Spleen (tissue), 11 donors: Measurements from ENCODE around the gene PTPRN2. TPM values are rescaled to one million over a fixed set of nuclear protein-coding genes. Genes with fewer than 3 reads are reported as not detected.

Experiments
- DNase-seq: peaks from one replicate; pipeline ENCODE4 v3.0.0-alpha.2; 2020
- H3K27ac ChIP-seq, 8 donors: fragments of 200-600 bp; sonication (generic) in 7 of 8; 1 replicate in 4 of 8; 2 replicates in 4 of 8; pipeline versions ENCODE4 v1.5.0 to v1.8.0; 2016 to 2021; ENCODE audit warnings: inconsistent platforms in 4 of 8, mild to moderate bottlenecking in 4 of 8, moderate library complexity in 1 of 8
- H3K27me3 ChIP-seq, 7 donors: fragments of 200-600 bp; sonication (generic) in 6 of 7; replicated peaks in 1 of 7; 1 replicate in 4 of 7; 2 replicates in 3 of 7; pipeline versions ENCODE4 v1.5.0 to v1.8.0; 2016 to 2021; ENCODE audit warnings: inconsistent platforms in 3 of 7, mild to moderate bottlenecking in 1 of 7
- H3K36me3 ChIP-seq, 6 donors: fragments of 200-600 bp; sonication (generic) in 5 of 6; 1 replicate in 4 of 6; 2 replicates in 2 of 6; pipeline versions ENCODE4 v1.5.0 to v1.8.0; 2016 to 2021; ENCODE audit warnings: inconsistent platforms in 2 of 6
- H3K4me1 ChIP-seq, 6 donors: fragments of 200-600 bp; sonication (generic) in 5 of 6; 1 replicate in 3 of 6; 2 replicates in 3 of 6; pipeline versions ENCODE4 v1.5.0 to v1.8.0; 2016 to 2021; ENCODE audit warnings: inconsistent platforms in 3 of 6
- H3K4me3 ChIP-seq, 8 donors: fragments of 200-600 bp; sonication (generic) in 7 of 8; 1 replicate in 4 of 8; 2 replicates in 4 of 8; pipeline versions ENCODE4 v1.5.0 to v1.8.0; 2016 to 2021; ENCODE audit warnings: inconsistent platforms in 4 of 8, mild to moderate bottlenecking in 4 of 8, moderate library complexity in 2 of 8
- H3K9me3 ChIP-seq, 8 donors: fragments of 200-600 bp; sonication (generic) in 7 of 8; 1 replicate in 4 of 8; 2 replicates in 4 of 8; pipeline versions ENCODE4 v1.5.0 to v1.8.0; 2016 to 2021; ENCODE audit warnings: inconsistent platforms in 4 of 8
- POLR2A ChIP-seq, 3 donors: fragments of 450-650 bp; IDR thresholded peaks; one replicate each; pipeline ENCODE4 v1.5.1; 2017; ENCODE audit warnings: antibody characterized with exemption in 3 of 3, mild to moderate bottlenecking in 1 of 3
- POLR2AphosphoS5 ChIP-seq, 3 donors: sonication (generic); formaldehyde crosslinking; IDR thresholded peaks; one replicate each; pipeline ENCODE4 v1.5.1; 2017; ENCODE audit warnings: antibody characterized with exemption in 3 of 3
- WGBS, 5 donors: extraction: QIAGEN DNeasy Blood & Tissue Kit in 3 of 5; methylation state at CpG; one replicate each; pipeline versions ENCODE4 v1.1.5 to v1.1.7; 2013 to 2018; 5-methylcytosine and 5-hydroxymethylcytosine counted together
- intact Hi-C: fragments of 100-400 bp; cut with DNase I; formaldehyde crosslinking; loops from one replicate; pipeline ENCODE4 v1.15.0; 2023; ENCODE audit warnings: low total_unique reads
- polyA plus RNA-seq, 3 donors: library from polyadenylated mRNA; stranded (reverse); fragments of 200-250 nt; gene quantifications; one replicate each; pipeline ENCODE4 v1.2.1, GENCODE V29; 2013
- total RNA-seq, 7 donors: library from RNA; depleted of rRNA in 3 of 7; stranded (reverse); fragments of >200 nt in 3 of 7; fragmentation: NEBNext Ultra II Directional in 4 of 7; extraction: Animal tissue kit (Norgen Biotek cat#: 25700) in 4 of 7; gene quantifications; one replicate each; pipeline versions ENCODE4 v1.1.0 to v1.2.1, GENCODE V29; 2016 to 2021
- TF ChIP-seq, protein P1 (sequence below), 11 experiments: fragments of 200-600 bp in 7 of 11; fragments of 450-650 bp in 4 of 11; sonication (generic) in 4 of 11; IDR thresholded peaks in 8 of 11; conservative IDR thresholded peaks in 3 of 11; 1 replicate in 7 of 11; 2 replicates in 4 of 11; pipeline versions ENCODE4 v1.4.0 to v1.8.0; 2016 to 2021; ENCODE audit warnings: antibody characterized with exemption in 11 of 11, inconsistent platforms in 4 of 11, mild to moderate bottlenecking in 1 of 11
- donor health status: healthy with polysubstance abuse.
- donor health status: DM: no; HTN: no; CAD: no; lungs with moderate emphysema.
- donor health status: DM: no; HTN: no; CAD: no.
- donor health status: Bipolar disorder and iron deficiency.
- donor health status: healthy.
- donor health status: DM: no; HTN: no; CAD: no.
- donor health status: DM: yes; HTN: yes; CAD: no.

PTPRN2 gene
- total and polyA plus RNA-seq, 10 donors = 7.0 to 22.8 (median 16.8) TPM

DNA sequence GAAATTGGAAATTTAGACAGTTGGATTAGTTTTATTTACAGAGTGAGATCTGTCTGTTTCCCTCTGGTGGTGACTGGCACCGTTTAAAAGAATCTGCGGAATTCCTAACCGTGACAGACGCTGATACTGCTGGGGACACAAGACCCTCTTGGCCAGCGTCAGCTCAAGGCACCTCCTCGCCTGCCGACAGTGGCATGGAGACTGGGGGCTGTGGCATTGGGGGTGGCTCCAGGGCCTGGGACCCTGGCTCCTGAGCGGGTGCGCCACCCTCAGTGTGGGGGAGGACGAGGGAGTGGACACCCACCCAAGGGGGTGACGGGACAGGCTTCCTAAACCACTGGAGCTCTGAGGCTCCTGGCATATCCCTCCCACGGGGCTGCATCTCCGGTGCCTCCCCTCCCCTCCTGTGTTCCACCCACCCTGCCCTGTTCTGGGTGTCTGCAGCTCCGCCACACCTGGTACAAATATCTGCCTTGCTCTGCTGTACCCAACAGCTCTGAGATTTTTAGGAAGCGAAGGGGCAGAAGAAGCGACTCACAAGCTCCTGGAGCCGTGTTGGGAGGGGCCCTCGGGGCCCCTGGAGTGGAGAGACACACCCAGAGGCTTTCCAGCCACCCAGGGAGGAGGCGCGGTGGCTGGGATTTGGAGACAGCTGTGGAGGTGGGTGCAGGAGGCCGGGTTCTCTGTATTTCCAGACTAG is 1072.1 kb downstream of the PTPRN2 start:
- TF ChIP-seq POLR2A (IDR thresholded peaks at IDR 0.05) (no peak), POLR2AphosphoS5 (IDR thresholded peaks at IDR 0.05) (no peak)
- TF ChIP-seq, protein P1, sequence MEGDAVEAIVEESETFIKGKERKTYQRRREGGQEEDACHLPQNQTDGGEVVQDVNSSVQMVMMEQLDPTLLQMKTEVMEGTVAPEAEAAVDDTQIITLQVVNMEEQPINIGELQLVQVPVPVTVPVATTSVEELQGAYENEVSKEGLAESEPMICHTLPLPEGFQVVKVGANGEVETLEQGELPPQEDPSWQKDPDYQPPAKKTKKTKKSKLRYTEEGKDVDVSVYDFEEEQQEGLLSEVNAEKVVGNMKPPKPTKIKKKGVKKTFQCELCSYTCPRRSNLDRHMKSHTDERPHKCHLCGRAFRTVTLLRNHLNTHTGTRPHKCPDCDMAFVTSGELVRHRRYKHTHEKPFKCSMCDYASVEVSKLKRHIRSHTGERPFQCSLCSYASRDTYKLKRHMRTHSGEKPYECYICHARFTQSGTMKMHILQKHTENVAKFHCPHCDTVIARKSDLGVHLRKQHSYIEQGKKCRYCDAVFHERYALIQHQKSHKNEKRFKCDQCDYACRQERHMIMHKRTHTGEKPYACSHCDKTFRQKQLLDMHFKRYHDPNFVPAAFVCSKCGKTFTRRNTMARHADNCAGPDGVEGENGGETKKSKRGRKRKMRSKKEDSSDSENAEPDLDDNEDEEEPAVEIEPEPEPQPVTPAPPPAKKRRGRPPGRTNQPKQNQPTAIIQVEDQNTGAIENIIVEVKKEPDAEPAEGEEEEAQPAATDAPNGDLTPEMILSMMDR (IDR thresholded peaks at IDR 0.05 in 8 of 11, conservative IDR thresholded peaks at IDR 0.05 in 3 of 11) = no peak
- Histone ChIP-seq H3K27ac (no peak overlapping the region), H3K27me3 (peaks cover 0 to 38% (median 0%) of the 10 kb centered on the region in 7 donors), H3K4me3 (no peak overlapping the region), H3K9me3 (peaks cover 0 to 7% (median 0%) of the 10 kb centered on the region in 8 donors), H3K36me3 (no peaks in the 10 kb centered on the region), H3K4me1 (no peaks in the 10 kb centered on the region)
- 74 to 83% (median 78%) methylated on average over 14 to 21 of the region's 21 CpGs for WGBS, 5 donors
- DNase-seq = peak; percentile 68
- intact Hi-C loops = no loop called here

DNA sequence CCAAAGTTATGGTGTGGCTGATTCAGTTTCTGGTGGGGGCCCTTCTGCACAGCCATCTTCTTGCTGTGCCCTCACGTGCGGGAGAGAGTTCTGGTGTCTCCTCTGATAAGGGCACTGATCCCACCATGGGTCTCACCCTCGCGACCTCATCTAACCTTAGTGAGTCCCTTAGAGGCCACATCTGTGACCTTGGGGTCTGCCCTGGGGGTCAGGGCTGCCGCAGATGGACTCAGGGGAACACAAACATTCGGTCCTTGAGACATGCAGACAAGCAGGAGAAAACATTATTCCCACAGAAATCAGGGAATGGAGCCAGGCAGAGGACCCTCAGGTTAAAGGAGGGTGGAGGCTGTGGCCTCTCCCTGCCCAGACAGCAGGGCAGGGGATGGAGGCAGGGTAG is 1072.9 kb downstream of the PTPRN2 start:
- Histone ChIP-seq H3K27me3 (peaks cover 0 to 38% (median 0%) of the 10 kb centered on the region in 7 donors), H3K36me3 (no peaks in the 10 kb centered on the region), H3K4me3 (no peak overlapping the region), H3K9me3 (peaks cover 0 to 7% (median 0%) of the 10 kb centered on the region in 8 donors), H3K4me1 (no peaks in the 10 kb centered on the region), H3K27ac (no peak overlapping the region)
- TF ChIP-seq, protein P1 (IDR thresholded peaks at IDR 0.05 in 8 of 11, conservative IDR thresholded peaks at IDR 0.05 in 3 of 11) = no peak
- TF ChIP-seq POLR2AphosphoS5 (IDR thresholded peaks at IDR 0.05) = no peak
- DNase-seq = peak; percentile 59
- 74 to 84% (median 81%) methylated on average over 6 of the region's 6 CpGs for WGBS, 5 donors
- intact Hi-C loops = no loop called here

DNA sequence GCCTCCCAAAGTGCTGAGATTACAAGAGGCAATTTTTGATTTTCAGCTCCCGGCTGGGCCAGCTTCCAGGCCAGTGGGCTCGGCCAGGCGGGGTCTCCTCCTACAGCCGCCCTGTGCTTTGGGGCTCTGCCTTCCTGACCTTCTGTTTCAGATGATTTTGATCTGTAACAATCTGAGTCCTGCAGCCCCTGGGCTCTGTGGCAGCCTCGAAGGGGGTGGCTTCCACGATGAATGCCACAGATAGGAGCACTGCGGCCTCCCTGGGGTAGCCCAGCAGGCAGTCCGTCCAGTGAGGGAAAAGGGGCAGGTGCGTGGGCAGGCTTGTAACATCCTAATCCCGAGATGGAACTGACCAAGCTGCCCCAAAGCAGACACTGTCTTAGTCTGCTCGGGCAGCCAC is 1073.3 kb downstream of the PTPRN2 start:
- peaks cover 0 to 38% (median 0%) of the 10 kb centered on the region in 7 donors for H3K27me3 ChIP-seq
- H3K27ac ChIP-seq = no peak overlapping the region
- no peak for TF ChIP-seq POLR2AphosphoS5 (IDR thresholded peaks at IDR 0.05)
- TF ChIP-seq, protein P1 (IDR thresholded peaks at IDR 0.05 in 8 of 11, conservative IDR thresholded peaks at IDR 0.05 in 3 of 11) = no peak
- H3K9me3 ChIP-seq = peaks cover 0 to 7% (median 0%) of the 10 kb centered on the region in 8 donors
- H3K36me3 ChIP-seq = no peaks in the 10 kb centered on the region
- WGBS, 5 donors = 79 to 84% (median 83%) methylated on average over 11 of the region's 11 CpGs
- intact Hi-C loops = no loop called here
- H3K4me1 ChIP-seq = no peaks in the 10 kb centered on the region
- DNase-seq = no peak
- no peak overlapping the region for H3K4me3 ChIP-seq

DNA sequence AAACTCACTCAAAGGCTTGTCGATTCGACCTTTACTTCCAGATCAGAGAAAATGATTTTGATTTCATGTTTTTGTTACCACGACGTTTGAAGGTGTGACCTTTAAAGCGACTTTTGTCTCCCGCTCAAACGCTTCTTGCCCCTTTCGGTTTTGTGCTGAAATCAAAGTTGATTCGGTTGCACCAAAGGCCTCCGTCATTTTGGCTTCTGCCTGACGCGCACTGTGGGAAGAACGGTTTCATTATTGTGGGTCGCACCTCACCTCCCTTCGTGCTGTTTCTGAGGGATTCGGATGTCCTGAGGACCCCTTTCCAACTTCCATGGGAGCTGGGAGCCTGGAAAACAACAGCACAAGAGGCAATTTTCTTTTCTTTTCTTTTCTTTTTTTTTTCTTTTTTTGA is 1073.9 kb downstream of the PTPRN2 start:
- TF ChIP-seq, protein P1 (IDR thresholded peaks at IDR 0.05 in 8 of 11, conservative IDR thresholded peaks at IDR 0.05 in 3 of 11) = no peak
- no peak for TF ChIP-seq POLR2A (IDR thresholded peaks at IDR 0.05)
- TF ChIP-seq POLR2AphosphoS5 (IDR thresholded peaks at IDR 0.05) = no peak
- intact Hi-C loops = no loop called here

More for the DNA sequence above, 1073.9 kb downstream of the PTPRN2 start:
- Histone ChIP-seq H3K27ac (no peak overlapping the region), H3K36me3 (no peaks in the 10 kb centered on the region), H3K27me3 (peaks cover 0 to 40% (median 0%) of the 10 kb centered on the region in 7 donors), H3K9me3 (peaks cover 0 to 7% (median 0%) of the 10 kb centered on the region in 8 donors), H3K4me1 (no peaks in the 10 kb centered on the region), H3K4me3 (no peak overlapping the region)
- DNase-seq = no peak
- WGBS, 5 donors = 89 to 91% (median 89%) methylated on average over 16 of the region's 16 CpGs
